H1 (cell line): ENCODE measurements around the gene MEGF11. TPM values are rescaled to one million over a fixed set of nuclear protein-coding genes. Genes with fewer than 3 reads are reported as not detected.

Experiments used
- CTCF ChIP-seq, 3 experiments: IDR thresholded peaks; 1 replicate in 2 of 3; 2 replicates in 1 of 3; pipeline versions ENCODE4 v1.5.1 to v1.6.1; 2011; ENCODE audit warnings: low read length in 3 of 3, mild to moderate bottlenecking in 3 of 3, inconsistent platforms in 2 of 3, low read depth in 1 of 3, moderate library complexity in 1 of 3; ENCODE audit not compliant: insufficient read depth in 1 of 3; ENCODE audit errors: control extremely low read depth in 1 of 3
- EGR1 ChIP-seq: IDR thresholded peaks from 2 replicates; pipeline ENCODE4 v1.6.1; 2011; ENCODE audit warnings: low read depth, low read length, borderline replicate concordance
- KDM4A ChIP-seq: IDR thresholded peaks from one replicate; pipeline ENCODE4 v1.7.1; 2012; ENCODE audit warnings: low read depth, mild to moderate bottlenecking, moderate library complexity, low read length, inconsistent platforms; ENCODE audit not compliant: severe bottlenecking
- KDM5A ChIP-seq: fragments of 200-600 bp; IDR thresholded peaks from 2 replicates; pipeline ENCODE4 v1.7.1; 2012; ENCODE audit warnings: mild to moderate bottlenecking, low read length, inconsistent platforms, mixed read lengths
- MAX ChIP-seq: IDR thresholded peaks from 2 replicates; pipeline ENCODE4 v1.6.1; 2012; ENCODE audit warnings: inconsistent platforms
- NRF1 ChIP-seq: IDR thresholded peaks from 2 replicates; pipeline ENCODE4 v1.6.1; 2011; ENCODE audit warnings: mild to moderate bottlenecking, low read depth, low read length, improper control_type of control experiment
- POU5F1 ChIP-seq: IDR thresholded peaks from 2 replicates; pipeline ENCODE4 v1.6.1; 2011; ENCODE audit warnings: low read depth, mild to moderate bottlenecking, low read length, moderate library complexity
- RXRA ChIP-seq: IDR thresholded peaks from 2 replicates; pipeline ENCODE4 v1.6.1; 2011; ENCODE audit warnings: low read depth, mild to moderate bottlenecking, low read length, moderate library complexity; ENCODE audit not compliant: insufficient read depth
- SIRT6 ChIP-seq: IDR thresholded peaks from one replicate; pipeline ENCODE4 v1.7.1; 2012; ENCODE audit warnings: low read length, inconsistent platforms
- SP4 ChIP-seq: IDR thresholded peaks from 2 replicates; pipeline ENCODE4 v1.6.1; 2012; ENCODE audit warnings: low read length, inconsistent platforms
- TAF7 ChIP-seq: optimal IDR thresholded peaks from 2 replicates; pipeline ENCODE3; 2011; ENCODE audit warnings: low read depth, mild to moderate bottlenecking, inconsistent platforms, low read length, moderate library complexity, borderline replicate concordance
- TEAD4 ChIP-seq: IDR thresholded peaks from 2 replicates; pipeline ENCODE4 v1.6.1; 2012; ENCODE audit warnings: low read depth, low read length, inconsistent platforms, mixed read lengths
- polyA plus RNA-seq, 7 experiments: library from polyadenylated mRNA; depleted of rRNA in 3 of 7; stranded (reverse) in 5 of 7; unstranded in 2 of 7; fragments of >200 nt in 5 of 7; fragments of 200-250 nt in 2 of 7; gene quantifications; 1 replicate in 5 of 7; 2 replicates in 1 of 7; 4 replicates in 1 of 7; pipeline versions ENCODE4 v1.2.1 to v1.2.3, GENCODE V29; 2011 to 2013; ENCODE audit warnings: missing spikeins in 2 of 7, mixed read lengths in 2 of 7
- total RNA-seq: library from RNA; stranded (reverse); fragmentation: NEBNext Ultra II Directional; extraction: Animal tissue kit (Norgen Biotek cat#: 25700); gene quantifications from 2 replicates; pipeline ENCODE4 v1.2.1, GENCODE V29; 2021

The MEGF11 gene
- total and polyA plus RNA-seq, 2 of the 8 experiments (the other 6 are each of a cell fraction or from before 2014, with no cell fraction given), result 4.4 to 4.8 TPM

DNA sequence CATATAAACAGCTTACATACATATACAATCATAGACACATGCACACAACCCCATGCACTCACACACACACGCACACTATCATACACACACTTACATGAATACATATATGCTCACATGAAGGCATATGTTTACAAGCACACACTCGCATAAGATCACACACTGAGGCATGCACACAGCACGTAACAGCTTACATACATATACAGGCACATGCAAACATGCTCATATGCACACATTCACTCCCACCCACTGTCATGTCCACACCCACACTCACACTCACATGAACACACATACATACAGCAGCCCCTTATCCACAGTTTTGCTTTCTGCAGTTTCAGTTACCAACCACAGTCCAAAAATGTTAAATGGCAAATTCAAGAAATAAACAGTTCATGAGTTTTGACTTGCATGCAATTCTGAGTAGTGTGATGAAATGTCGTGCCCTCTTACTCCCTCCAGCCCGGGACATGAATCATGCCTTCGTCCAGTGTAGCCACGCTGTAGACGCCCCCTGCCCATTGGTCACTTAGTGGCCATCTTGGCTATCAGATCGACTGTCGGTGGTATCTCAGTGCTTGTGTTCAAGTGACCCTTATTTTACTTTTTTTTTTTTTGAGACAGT lies 27.8 kb downstream of the MEGF11 start (continued):
- TF ChIP-seq CTCF (IDR thresholded peaks at IDR 0.05; ENCODE audit: control extremely low read depth in 1 of 3, insufficient read depth in 1 of 3, low read depth in 1 of 3, low read length in 3 of 3) (no peak), KDM4A (no peak), KDM5A (no peak), TEAD4 (no peak), EGR1 (no peak), SP4 (no peak), TAF7 (no peak), MAX (no peak), RXRA (no peak), NRF1 (no peak), SIRT6 (no peak), POU5F1 (no peak)
- TF ChIP-seq, all 59 proteins: peak for 0
